UCSD-AML1 (cell line): ENCODE data around the gene SS18.

Experiments
- DNase-seq: peaks from one replicate; lab custom pipeline; 2025; ENCODE audit not compliant: unreplicated experiment; lab: John Stamatoyannopoulos, UW

SS18 gene

GRCh38 chr18:26073758-26074157 lies 16.7 kb downstream of the SS18 start:
- DNase-seq, result no peak

- DNase-seq, result no peak
Measured at GRCh38 chr18:26071725-26072124, 18.7 kb downstream of the SS18 start.

GRCh38 chr18:26071020-26071419 lies 19.4 kb downstream of the SS18 start:
- DNase-seq, result no peak

- DNase-seq, result no peak
Measured at GRCh38 chr18:26059357-26059756, 31.1 kb downstream of the SS18 start.

- DNase-seq, result no peak
Measured at GRCh38 chr18:26057344-26057773, 33.1 kb downstream of the SS18 start.

GRCh38 chr18:26056291-26056690 lies 34.1 kb downstream of the SS18 start:
- DNase-seq, result no peak

- DNase-seq, result no peak
Measured at GRCh38 chr18:26052505-26052904, 37.9 kb downstream of the SS18 start.

GRCh38 chr18:26051843-26052242 lies 38.6 kb downstream of the SS18 start:
- no peak for DNase-seq

- DNase-seq, result no peak
Measured at GRCh38 chr18:26046419-26047077, 43.9 kb downstream of the SS18 start.

GRCh38 chr18:26044807-26045206 lies 45.6 kb downstream of the SS18 start:
- DNase-seq, result no peak

GRCh38 chr18:26040051-26040656 lies 50.3 kb downstream of the SS18 start:
- no peak for DNase-seq

GRCh38 chr18:26039203-26039602 lies 51.2 kb downstream of the SS18 start:
- no peak for DNase-seq

- no peak for DNase-seq
Measured at GRCh38 chr18:26036635-26037034, 53.8 kb downstream of the SS18 start.

GRCh38 chr18:26034850-26035497 lies 55.4 kb downstream of the SS18 start:
- DNase-seq, result no peak

GRCh38 chr18:26022585-26022984 lies 67.8 kb downstream of the SS18 start:
- DNase-seq, result no peak

GRCh38 chr18:26021061-26021754 lies 69.2 kb downstream of the SS18 start:
- no peak for DNase-seq

- DNase-seq, result no peak
Measured at GRCh38 chr18:26017929-26018328, 72.5 kb downstream of the SS18 start.

GRCh38 chr18:26014462-26014861 lies 76.0 kb downstream of the SS18 start:
- no peak for DNase-seq

- no peak for DNase-seq
Measured at GRCh38 chr18:26008619-26009018, 81.8 kb downstream of the SS18 start.

GRCh38 chr18:26008096-26008495 lies 82.3 kb downstream of the SS18 start:
- no peak for DNase-seq

- no peak for DNase-seq
Measured at GRCh38 chr18:26005950-26006349, 84.5 kb downstream of the SS18 start.

GRCh38 chr18:26004832-26005231 lies 85.6 kb downstream of the SS18 start:
- no peak for DNase-seq
